Measurements from ENCODE around the gene NDUFA3.
A peak's percentile ranks its signal among the peaks of the same experiment; 100 is the strongest.

NDUFA3 gene

DNA sequence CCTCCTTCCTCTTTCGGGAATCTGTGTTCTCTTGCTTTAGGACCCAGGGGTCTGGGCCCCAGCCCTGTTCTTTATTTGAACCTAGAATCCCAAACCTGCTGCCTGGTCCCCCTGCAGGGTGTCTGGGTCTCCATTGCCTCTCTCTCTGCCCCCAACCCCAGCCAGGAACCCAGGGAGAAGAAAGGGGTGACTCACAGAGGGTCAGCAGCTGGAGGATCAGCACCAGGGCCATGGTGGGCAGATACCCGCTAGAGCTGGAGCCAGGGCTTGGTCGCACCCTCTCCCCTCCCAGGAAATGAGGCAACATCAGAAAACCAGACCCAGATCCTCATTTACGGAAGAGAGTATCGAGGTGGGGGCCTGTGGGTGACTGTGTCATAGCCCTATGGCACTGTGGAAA is 2.1 kb upstream of the NDUFA3 start, which contains the start of gene OSCAR:
OSCAR (minus strand) TSS at position 243 of the 400 bp plus-strand sequence; CDS start at position 232, 11 bp downstream.
- no peak within 1 kb of the TSS for H2AK5ac ChIP-seq (ENCODE audit: low read length)
- no peak within 1 kb of the TSS for H3K18ac ChIP-seq (ENCODE audit: low read length)
- H3K23ac ChIP-seq (ENCODE audit: low read length), result no peak within 1 kb of the TSS
- H3K4me1 ChIP-seq (ENCODE audit: control insufficient read depth, low read depth, low read length), result no peaks in the 10 kb centered on the region
- DNase-seq, result no peak
- H3K79me2 ChIP-seq (ENCODE audit: control insufficient read depth, insufficient read depth, low read length), result peaks cover 7% of the 10 kb centered on the region
- no peak within 1 kb of the TSS for H3K4me2 ChIP-seq (ENCODE audit: low read length)
- no peak within 1 kb of the TSS for H3K4ac ChIP-seq (ENCODE audit: low read depth, low read length)
- H3K4me3 ChIP-seq (ENCODE audit: low read length), result no peak within 1 kb of the TSS
- no peak within 1 kb of the TSS for H3K27ac ChIP-seq (ENCODE audit: low read depth, low read length)
- no peak within 1 kb of the TSS for H2BK120ac ChIP-seq (ENCODE audit: low read depth, low read length)
- H3K79me1 ChIP-seq (ENCODE audit: low read length), result peaks cover under 1% of the 10 kb centered on the region
- H3K27me3 ChIP-seq (ENCODE audit: insufficient read depth, low read length, poor library complexity), result no peaks in the 10 kb centered on the region
- no CpG with 5 or more reads among the region's 5 CpGs for WGBS (ENCODE audit: extremely low coverage, insufficient coverage, low lambda C conversion rate)
- no peak within 1 kb of the TSS for H2BK5ac ChIP-seq (ENCODE audit: low read length)
- H4K5ac ChIP-seq (ENCODE audit: low read length), result no peak within 1 kb of the TSS
- no peak within 1 kb of the TSS for H4K8ac ChIP-seq (ENCODE audit: low read depth, low read length)
- H3K56ac ChIP-seq (ENCODE audit: low read length), result peak within 1 kb of the TSS; percentile 7
- no peaks in the 10 kb centered on the region for H3K36me3 ChIP-seq (ENCODE audit: control insufficient read depth, insufficient read depth, low read length)
- H2BK15ac ChIP-seq (replicated peaks; ENCODE audit: low read depth), result no peak within 1 kb of the TSS
- H3K9ac ChIP-seq (ENCODE audit: low read length), result no peak within 1 kb of the TSS

- no peak overlapping the region for H3K18ac ChIP-seq (ENCODE audit: low read length)
- H3K9ac ChIP-seq (ENCODE audit: low read length), result no peak overlapping the region
- no peak overlapping the region for H2BK15ac ChIP-seq (replicated peaks; ENCODE audit: low read depth)
- H2AK5ac ChIP-seq (ENCODE audit: low read length), result no peak overlapping the region
- no peak overlapping the region for H2BK120ac ChIP-seq (ENCODE audit: low read depth, low read length)
- DNase-seq, result no peak
- H3K79me2 ChIP-seq (ENCODE audit: control insufficient read depth, insufficient read depth, low read length), result peaks cover 7% of the 10 kb centered on the region
- WGBS (ENCODE audit: extremely low coverage, insufficient coverage, low lambda C conversion rate), result no CpG with 5 or more reads among the region's 11 CpGs
- H3K56ac ChIP-seq (ENCODE audit: low read length), result no peak overlapping the region
- H3K79me1 ChIP-seq (ENCODE audit: low read length), result peaks cover 3% of the 10 kb centered on the region
- H3K27me3 ChIP-seq (ENCODE audit: insufficient read depth, low read length, poor library complexity), result no peaks in the 10 kb centered on the region
- no peak overlapping the region for H3K27ac ChIP-seq (ENCODE audit: low read depth, low read length)
- H3K23ac ChIP-seq (ENCODE audit: low read length), result no peak overlapping the region
- no peak overlapping the region for H4K5ac ChIP-seq (ENCODE audit: low read length)
- peaks cover under 1% of the 10 kb centered on the region for H3K36me3 ChIP-seq (ENCODE audit: control insufficient read depth, insufficient read depth, low read length)
- H3K4me3 ChIP-seq (ENCODE audit: low read length), result no peak overlapping the region
- H4K8ac ChIP-seq (ENCODE audit: low read depth, low read length), result no peak overlapping the region
- H2BK5ac ChIP-seq (ENCODE audit: low read length), result no peak overlapping the region
- H3K4ac ChIP-seq (ENCODE audit: low read depth, low read length), result no peak overlapping the region
- H3K4me2 ChIP-seq (ENCODE audit: low read length), result no peak overlapping the region
- no peaks in the 10 kb centered on the region for H3K4me1 ChIP-seq (ENCODE audit: control insufficient read depth, low read depth, low read length)
Measured at GRCh38 chr19:54104998-54105715, 2.5 kb downstream of the NDUFA3 start.

DNA sequence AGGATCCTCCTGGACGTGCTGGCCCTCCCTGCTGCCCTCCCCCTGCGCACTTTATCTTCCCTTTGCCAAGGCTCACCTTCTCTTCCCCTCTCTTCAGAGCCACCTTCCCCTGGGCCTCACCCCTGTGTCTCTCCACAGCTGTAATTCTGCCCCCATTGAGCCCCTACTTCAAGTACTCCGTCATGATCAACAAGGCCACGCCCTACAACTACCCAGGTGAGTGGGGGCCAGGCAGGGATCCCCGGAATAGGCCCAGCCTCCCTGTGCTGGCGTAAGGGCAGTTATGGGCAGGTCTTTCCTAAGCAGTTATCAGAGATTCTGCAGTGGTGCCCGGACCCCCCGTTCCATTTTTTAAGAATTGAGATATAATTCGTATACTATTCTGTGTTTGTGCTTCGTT is 3.1 kb downstream of the NDUFA3 start:
- no peak for DNase-seq
- no CpG with 5 or more reads among the region's 10 CpGs for WGBS (ENCODE audit: extremely low coverage, insufficient coverage, low lambda C conversion rate)
- H2BK5ac ChIP-seq (ENCODE audit: low read length), result no peak overlapping the region
- H3K23ac ChIP-seq (ENCODE audit: low read length), result no peak overlapping the region
- no peak overlapping the region for H4K5ac ChIP-seq (ENCODE audit: low read length)
- no peak overlapping the region for H3K4me2 ChIP-seq (ENCODE audit: low read length)
- H4K8ac ChIP-seq (ENCODE audit: low read depth, low read length), result no peak overlapping the region
- no peak overlapping the region for H3K27ac ChIP-seq (ENCODE audit: low read depth, low read length)
- no peak overlapping the region for H2AK5ac ChIP-seq (ENCODE audit: low read length)
- H3K27me3 ChIP-seq (ENCODE audit: insufficient read depth, low read length, poor library complexity), result no peaks in the 10 kb centered on the region
- peaks cover 7% of the 10 kb centered on the region for H3K79me2 ChIP-seq (ENCODE audit: control insufficient read depth, insufficient read depth, low read length)
- H3K79me1 ChIP-seq (ENCODE audit: low read length), result peaks cover 3% of the 10 kb centered on the region
- H3K36me3 ChIP-seq (ENCODE audit: control insufficient read depth, insufficient read depth, low read length), result peaks cover 1% of the 10 kb centered on the region
- no peaks in the 10 kb centered on the region for H3K4me1 ChIP-seq (ENCODE audit: control insufficient read depth, low read depth, low read length)
- no peak overlapping the region for H2BK15ac ChIP-seq (replicated peaks; ENCODE audit: low read depth)
- H3K9ac ChIP-seq (ENCODE audit: low read length), result no peak overlapping the region
- no peak overlapping the region for H3K4ac ChIP-seq (ENCODE audit: low read depth, low read length)
- H3K56ac ChIP-seq (ENCODE audit: low read length), result no peak overlapping the region
- no peak overlapping the region for H2BK120ac ChIP-seq (ENCODE audit: low read depth, low read length)
- no peak overlapping the region for H3K18ac ChIP-seq (ENCODE audit: low read length)
- no peak overlapping the region for H3K4me3 ChIP-seq (ENCODE audit: low read length)

DNA sequence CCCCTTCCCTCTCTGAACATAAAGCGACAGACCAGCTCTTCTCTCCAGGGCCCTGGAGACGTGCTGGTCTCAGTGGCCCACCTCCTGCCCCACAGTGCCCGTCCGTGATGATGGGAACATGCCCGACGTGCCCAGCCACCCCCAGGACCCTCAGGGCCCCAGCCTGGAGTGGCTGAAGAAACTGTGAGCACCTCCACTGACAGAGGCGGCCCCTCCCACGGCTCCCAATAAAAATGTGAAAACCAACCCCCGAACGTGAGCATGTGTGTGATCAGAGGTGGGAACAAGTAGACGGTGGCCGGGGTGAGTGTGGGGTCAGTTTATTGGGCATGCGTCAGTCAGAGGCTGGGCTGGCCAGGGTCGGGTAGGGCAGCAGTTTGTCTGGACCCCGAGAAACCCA is 4.1 kb downstream of the NDUFA3 start:
- Histone ChIP-seq H3K27me3 (ENCODE audit: insufficient read depth, low read length, poor library complexity) (no peaks in the 10 kb centered on the region), H3K23ac (ENCODE audit: low read length) (no peak overlapping the region), H3K79me1 (ENCODE audit: low read length) (peaks cover 3% of the 10 kb centered on the region), H2AK5ac (ENCODE audit: low read length) (no peak overlapping the region), H3K4me1 (ENCODE audit: control insufficient read depth, low read depth, low read length) (no peaks in the 10 kb centered on the region), H3K79me2 (ENCODE audit: control insufficient read depth, insufficient read depth, low read length) (peaks cover 7% of the 10 kb centered on the region), H3K18ac (ENCODE audit: low read length) (no peak overlapping the region), H3K4ac (ENCODE audit: low read depth, low read length) (no peak overlapping the region), H4K5ac (ENCODE audit: low read length) (no peak overlapping the region), H3K9ac (ENCODE audit: low read length) (no peak overlapping the region), H3K56ac (ENCODE audit: low read length) (no peak overlapping the region), H3K4me3 (ENCODE audit: low read length) (no peak overlapping the region), H2BK5ac (ENCODE audit: low read length) (no peak overlapping the region), H3K27ac (ENCODE audit: low read depth, low read length) (no peak overlapping the region), H2BK15ac (replicated peaks; ENCODE audit: low read depth) (no peak overlapping the region), H4K8ac (ENCODE audit: low read depth, low read length) (no peak overlapping the region), H3K4me2 (ENCODE audit: low read length) (no peak overlapping the region), H3K36me3 (ENCODE audit: control insufficient read depth, insufficient read depth, low read length) (peaks cover 1% of the 10 kb centered on the region), H2BK120ac (ENCODE audit: low read depth, low read length) (no peak overlapping the region)
- DNase-seq, result no peak
- no CpG with 5 or more reads among the region's 15 CpGs for WGBS (ENCODE audit: extremely low coverage, insufficient coverage, low lambda C conversion rate)

GRCh38 chr19:54107876-54108490 is 5.3 kb downstream of the NDUFA3 start:
- H3K79me1 ChIP-seq (ENCODE audit: low read length), result peaks cover 3% of the 10 kb centered on the region
- H3K27ac ChIP-seq (ENCODE audit: low read depth, low read length), result no peak overlapping the region
- no peak overlapping the region for H4K5ac ChIP-seq (ENCODE audit: low read length)
- no peak overlapping the region for H3K4me2 ChIP-seq (ENCODE audit: low read length)
- no CpG with 5 or more reads among the region's 21 CpGs for WGBS (ENCODE audit: extremely low coverage, insufficient coverage, low lambda C conversion rate)
- no peak overlapping the region for H3K4me3 ChIP-seq (ENCODE audit: low read length)
- H3K9ac ChIP-seq (ENCODE audit: low read length), result no peak overlapping the region
- no peak overlapping the region for H2BK120ac ChIP-seq (ENCODE audit: low read depth, low read length)
- H3K36me3 ChIP-seq (ENCODE audit: control insufficient read depth, insufficient read depth, low read length), result peaks cover 1% of the 10 kb centered on the region
- H3K23ac ChIP-seq (ENCODE audit: low read length), result no peak overlapping the region
- no peak overlapping the region for H3K56ac ChIP-seq (ENCODE audit: low read length)
- H4K8ac ChIP-seq (ENCODE audit: low read depth, low read length), result no peak overlapping the region
- no peak overlapping the region for H2AK5ac ChIP-seq (ENCODE audit: low read length)
- H2BK5ac ChIP-seq (ENCODE audit: low read length), result no peak overlapping the region
- no peak for DNase-seq
- no peak overlapping the region for H2BK15ac ChIP-seq (replicated peaks; ENCODE audit: low read depth)
- no peaks in the 10 kb centered on the region for H3K4me1 ChIP-seq (ENCODE audit: control insufficient read depth, low read depth, low read length)
- peaks cover 6% of the 10 kb centered on the region for H3K79me2 ChIP-seq (ENCODE audit: control insufficient read depth, insufficient read depth, low read length)
- H3K18ac ChIP-seq (ENCODE audit: low read length), result no peak overlapping the region
- H3K27me3 ChIP-seq (ENCODE audit: insufficient read depth, low read length, poor library complexity), result no peaks in the 10 kb centered on the region
- no peak overlapping the region for H3K4ac ChIP-seq (ENCODE audit: low read depth, low read length)
